Activated B cell treated with CpG ODN at 0.5 μM for 24 hours (primary cell): ENCODE data around the gene SLC43A3. TPM values are rescaled to one million over a fixed set of nuclear protein-coding genes. Genes with fewer than 3 reads are reported as not detected.

Experiments
- ATAC-seq: fragments of 200-7000 bp; cut with Tn5 transposase; one replicate; pipeline ENCODE4 v1.10.0; 2021; ENCODE audit warnings: low read depth, mild to moderate bottlenecking, moderate library complexity
- CTCF ChIA-PET: fragments of 350-600 bp; sonication (Branson Sonifier 250); formaldehyde crosslinking; loops from one replicate; lab custom pipeline; 2021; ENCODE audit warnings: antibody characterized with exemption; lab: Charles Lee
- POLR2A ChIA-PET: fragments of 350-600 bp; sonication (Branson Sonifier 250); formaldehyde crosslinking; loops from one replicate; lab custom pipeline; 2021; ENCODE audit warnings: antibody characterized with exemption; lab: Charles Lee
- DNase-seq: peaks from one replicate; pipeline ENCODE4 v3.0.0; 2022
- H3K27ac Mint-ChIP-seq: one replicate; pipeline ENCODE4 v1.8.0; 2020; ENCODE audit warnings: mixed read lengths
- H3K27me3 Mint-ChIP-seq: one replicate; pipeline ENCODE4 v1.8.0; 2021; ENCODE audit warnings: mixed read lengths
- H3K36me3 Mint-ChIP-seq: one replicate; pipeline ENCODE4 v1.8.0; 2021; ENCODE audit warnings: low read depth, mixed read lengths
- H3K4me1 Mint-ChIP-seq: one replicate; pipeline ENCODE4 v1.8.0; 2021; ENCODE audit warnings: mixed read lengths
- H3K4me3 Mint-ChIP-seq: one replicate; pipeline ENCODE4 v1.8.0; 2020; ENCODE audit warnings: mild to moderate bottlenecking, mixed read lengths
- H3K9me3 Mint-ChIP-seq: one replicate; pipeline ENCODE4 v1.8.0; 2020; ENCODE audit warnings: mixed read lengths
- CTCF ChIP-seq: fragments of 200-600 bp; IDR thresholded peaks from one replicate; pipeline ENCODE4 v1.8.0; 2022; ENCODE audit warnings: antibody characterized with exemption, mild to moderate bottlenecking
- intact Hi-C: fragments of 100-400 bp; cut with micrococcal nuclease; formaldehyde crosslinking; loops from one replicate; pipeline ENCODE4 v1.15.1; 2024
- total RNA-seq: library from RNA; stranded (reverse); gene quantifications from 2 replicates; pipeline ENCODE4 v1.2.3, GENCODE V29; 2022

Gene SLC43A3
- total RNA-seq, 1 donor from 2014 or later, result 237 TPM

DNA sequence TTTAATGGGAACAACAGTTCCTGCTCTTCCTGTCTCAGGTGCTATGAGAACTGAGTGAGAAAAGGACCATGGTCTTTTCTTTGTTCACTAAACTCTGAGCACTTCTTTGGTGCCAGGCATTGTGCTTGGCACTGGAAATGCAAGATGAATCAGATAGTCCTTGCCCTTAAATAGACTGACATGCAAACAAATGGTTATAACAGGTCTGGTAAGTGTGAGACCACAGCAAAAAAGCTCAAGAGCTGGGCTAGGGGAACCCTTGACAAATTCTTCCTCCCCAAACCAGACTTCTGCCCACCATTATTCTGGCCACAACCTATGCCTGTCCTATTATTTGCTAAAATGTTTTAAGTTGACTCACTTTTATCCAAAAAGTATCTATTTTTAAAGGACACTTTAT, 5.1 kb downstream of the SLC43A3 start:
- Mint-ChIP-seq H3K27me3 (no peaks in the 10 kb centered on the region), H3K27ac (no peak overlapping the region), H3K9me3 (no peaks in the 10 kb centered on the region), H3K4me1 (peaks cover 52% of the 10 kb centered on the region), H3K36me3 (peaks cover 92% of the 10 kb centered on the region), H3K4me3 (no peak overlapping the region)
- CTCF ChIA-PET, result interaction anchor here (1.3 kb wide), 1 partner anchor 37 kb away, joined by 3 read pairs; no protein-coding TSS in a partner anchor
- POLR2A ChIA-PET, result interaction anchor here (2.9 to 12.4 kb wide), 2 partner anchors 9 to 17 kb away, joined by 7 to 238 read pairs; no protein-coding TSS in a partner anchor
- no peak for DNase-seq
- TF ChIP-seq CTCF, result no peak
- no peak for ATAC-seq
- intact Hi-C loops, result loop anchor here (10.0 kb wide), 1 partner anchor 1793 kb away; the partner anchor contains the start of gene MPEG1

DNA sequence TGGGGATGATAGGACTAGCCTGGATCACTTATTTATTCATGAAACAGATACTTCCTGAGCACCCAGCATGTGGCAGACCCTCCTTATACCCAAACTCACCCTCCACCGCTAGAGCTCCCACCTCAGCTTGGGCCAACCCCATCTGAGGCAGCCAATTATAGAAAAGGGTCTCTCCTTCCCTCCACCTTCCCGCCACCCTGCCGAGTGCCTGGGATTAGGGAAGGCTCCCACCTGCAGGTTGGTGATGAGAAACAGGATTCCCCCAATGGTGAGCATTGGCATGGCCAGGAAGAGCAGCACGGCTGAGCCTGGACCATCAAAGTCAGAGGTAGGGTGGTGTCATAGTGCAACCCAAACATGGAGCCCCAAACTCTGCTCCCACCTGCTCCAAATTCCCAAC, 5.9 kb downstream of the SLC43A3 start:
- intact Hi-C loops, result loop anchor here (10.0 kb wide), 1 partner anchor 1794 kb away; the partner anchor contains the start of gene MPEG1
- DNase-seq (no peak), ATAC-seq (no peak)
- ChIA-PET CTCF (interaction anchor here (1.3 kb wide), 1 partner anchor 37 kb away, joined by 3 read pairs; no protein-coding TSS in a partner anchor), POLR2A (interaction anchor here (12.4 kb wide), 1 partner anchor 16 kb away, joined by 238 read pairs; no protein-coding TSS in a partner anchor)
- Mint-ChIP-seq H3K9me3 (no peaks in the 10 kb centered on the region), H3K4me1 (peaks cover 46% of the 10 kb centered on the region), H3K4me3 (no peak overlapping the region), H3K27ac (no peak overlapping the region), H3K27me3 (no peaks in the 10 kb centered on the region), H3K36me3 (peaks cover 94% of the 10 kb centered on the region)
- no peak for TF ChIP-seq CTCF

DNA sequence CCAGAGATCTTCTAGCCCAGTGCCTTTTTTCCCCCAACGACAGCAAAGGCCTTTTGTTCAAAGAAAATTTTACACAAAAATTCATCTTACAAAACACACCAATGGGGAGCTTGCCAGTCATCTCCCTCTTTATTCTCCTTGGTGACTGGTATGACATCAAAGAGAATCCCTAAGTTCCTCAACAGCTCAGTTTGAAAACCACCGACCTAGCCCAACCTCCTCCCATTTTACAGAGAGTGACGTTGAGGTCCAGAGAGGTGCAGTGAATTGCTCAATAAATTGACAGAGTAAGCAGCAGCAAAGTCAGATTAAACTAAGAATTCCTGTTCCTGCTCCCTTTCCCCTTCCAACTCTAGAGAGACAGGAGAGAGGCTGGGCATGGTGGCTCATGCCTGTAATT, 7.8 kb downstream of the SLC43A3 start:
- CTCF ChIA-PET, result no interaction called here
- no peaks in the 10 kb centered on the region for H3K9me3 Mint-ChIP-seq
- POLR2A ChIA-PET, result interaction anchor here (12.4 kb wide), 1 partner anchor 14 kb away, joined by 238 read pairs; no protein-coding TSS in a partner anchor
- H3K36me3 Mint-ChIP-seq, result peaks cover 93% of the 10 kb centered on the region
- TF ChIP-seq CTCF, result no peak
- H3K4me1 Mint-ChIP-seq, result peaks cover 33% of the 10 kb centered on the region
- H3K27ac Mint-ChIP-seq, result no peak overlapping the region
- H3K4me3 Mint-ChIP-seq, result no peak overlapping the region
- DNase-seq, result no peak
- ATAC-seq, result no peak
- intact Hi-C loops, result no loop called here
- no peaks in the 10 kb centered on the region for H3K27me3 Mint-ChIP-seq

GRCh38 chr11:57418131-57418530, 8.8 kb downstream of the SLC43A3 start:
- no peak for ATAC-seq
- no peak for DNase-seq
- Mint-ChIP-seq H3K27ac (no peak overlapping the region), H3K4me1 (peaks cover 24% of the 10 kb centered on the region), H3K36me3 (peaks cover 93% of the 10 kb centered on the region), H3K4me3 (no peak overlapping the region), H3K27me3 (no peaks in the 10 kb centered on the region), H3K9me3 (no peaks in the 10 kb centered on the region)
- ChIA-PET POLR2A (interaction anchor here (0.6 to 12.4 kb wide), 4 partner anchors 10 to 75 kb away, joined by 3 to 238 read pairs (median 4); no protein-coding TSS in a partner anchor), CTCF (interaction anchor here (1.4 kb wide), 1 partner anchor 40 kb away, joined by 3 read pairs; no protein-coding TSS in a partner anchor)
- intact Hi-C loops, result no loop called here
- TF ChIP-seq CTCF, result no peak

DNA sequence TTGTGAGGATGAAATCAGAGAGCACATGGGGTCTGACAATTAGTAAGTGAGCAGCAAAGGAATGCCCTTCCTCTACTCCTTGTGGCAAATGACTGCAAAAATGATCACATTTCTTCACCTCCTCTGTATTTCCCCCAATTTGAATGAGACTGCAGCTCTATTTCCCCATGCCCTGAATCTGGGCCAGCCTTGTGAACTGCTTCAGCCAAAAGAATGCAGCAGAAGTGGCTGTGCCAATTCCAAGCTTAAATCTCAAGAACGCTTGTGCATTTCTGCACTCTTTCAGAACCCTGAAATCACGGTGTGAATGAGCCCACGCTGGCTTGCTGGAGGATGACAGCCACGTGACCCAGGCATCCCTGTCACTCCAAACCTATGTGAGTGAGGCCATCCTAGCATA, 9.9 kb downstream of the SLC43A3 start:
- no peak overlapping the region for H3K27ac Mint-ChIP-seq
- POLR2A ChIA-PET, result interaction anchor here (0.9 to 12.4 kb wide), 2 partner anchors 12 to 23 kb away, joined by 4 to 238 read pairs; no protein-coding TSS in a partner anchor

More for the DNA sequence above, 9.9 kb downstream of the SLC43A3 start:
- peaks cover 91% of the 10 kb centered on the region for H3K36me3 Mint-ChIP-seq
- no peaks in the 10 kb centered on the region for H3K9me3 Mint-ChIP-seq
- H3K4me1 Mint-ChIP-seq, result peaks cover 20% of the 10 kb centered on the region
- CTCF ChIA-PET, result interaction anchor here (1.4 kb wide), 1 partner anchor 41 kb away, joined by 3 read pairs; no protein-coding TSS in a partner anchor
- no peaks in the 10 kb centered on the region for H3K27me3 Mint-ChIP-seq
- ATAC-seq, result no peak
- intact Hi-C loops, result no loop called here
- TF ChIP-seq CTCF, result no peak
- no peak overlapping the region for H3K4me3 Mint-ChIP-seq
- no peak for DNase-seq
